Stimulated activated CD8-positive, alpha-beta memory T cell treated with anti-CD3 and anti-CD28 coated beads, Interleukin-15, amount 100 ng/mL, for 24 hours (primary cell): ENCODE measurements around the gene GRIK2.

Source experiments
- DNase-seq: peaks from one replicate; pipeline ENCODE4 v3.0.0-alpha.2; 2020; ENCODE audit warnings: low read depth

Gene GRIK2

GRCh38 chr6:101539510-101540245, 146.2 kb downstream of the GRIK2 start:
- DNase-seq, result no peak

DNA sequence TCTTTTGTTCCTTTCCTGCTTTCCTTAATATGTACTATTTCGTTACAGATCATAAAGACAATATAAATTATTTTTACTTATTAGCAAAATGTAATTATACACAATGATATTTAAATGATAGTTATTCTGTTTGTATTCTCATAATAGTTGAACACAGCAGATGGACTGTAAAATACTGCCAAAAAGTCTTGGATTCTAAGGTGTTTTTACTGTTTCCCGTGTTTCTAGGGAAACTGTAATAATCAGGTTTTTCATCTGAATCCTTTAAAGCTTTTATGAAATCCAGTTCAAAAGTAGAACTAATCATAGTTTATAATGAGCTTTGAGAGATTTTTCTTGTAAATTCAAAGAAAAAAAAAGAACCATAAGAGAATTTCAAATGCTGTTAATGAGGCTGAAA, 148.4 kb downstream of the GRIK2 start:
- DNase-seq, result no peak

DNA sequence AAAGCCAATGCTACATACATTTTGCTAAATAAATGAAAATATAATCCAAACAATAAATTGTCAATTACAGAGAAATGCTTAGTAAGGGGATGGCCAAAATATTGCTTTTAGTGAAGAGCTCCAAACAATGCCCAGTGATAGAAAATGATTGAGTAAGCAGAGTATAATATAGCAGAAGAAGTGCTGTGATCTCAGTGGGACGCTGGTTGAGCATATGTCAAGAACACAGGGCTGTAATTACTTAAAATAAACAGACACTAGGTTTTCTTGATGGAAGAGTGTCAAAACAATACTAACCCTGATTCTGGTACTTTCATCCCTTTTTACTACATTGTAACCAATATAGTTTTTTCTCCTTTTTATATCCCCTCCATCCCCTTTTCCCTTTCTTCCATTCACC, 150.3 kb downstream of the GRIK2 start:
- no peak for DNase-seq

GRCh38 chr6:101544286-101544685, 150.8 kb downstream of the GRIK2 start:
- no peak for DNase-seq

DNA sequence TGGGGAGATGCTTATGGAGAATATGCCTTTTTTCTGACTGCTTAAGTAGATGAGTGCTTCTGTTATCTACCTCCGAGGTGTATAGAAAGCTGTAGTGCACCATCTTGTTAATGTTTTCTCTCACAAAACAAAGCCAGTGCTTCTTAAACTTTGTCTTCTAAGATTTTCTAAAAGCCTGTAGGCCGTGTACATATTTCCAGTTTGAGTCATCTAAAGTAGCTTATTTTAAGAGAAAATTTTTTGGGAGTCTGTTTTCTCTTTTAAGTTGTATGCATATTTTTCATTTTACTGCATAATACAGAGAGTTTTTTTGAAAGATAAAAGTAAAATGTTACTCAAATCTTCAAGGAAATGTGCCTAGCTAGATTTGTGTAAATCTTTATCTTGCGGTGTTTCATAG, 151.7 kb downstream of the GRIK2 start:
- DNase-seq, result no peak

DNA sequence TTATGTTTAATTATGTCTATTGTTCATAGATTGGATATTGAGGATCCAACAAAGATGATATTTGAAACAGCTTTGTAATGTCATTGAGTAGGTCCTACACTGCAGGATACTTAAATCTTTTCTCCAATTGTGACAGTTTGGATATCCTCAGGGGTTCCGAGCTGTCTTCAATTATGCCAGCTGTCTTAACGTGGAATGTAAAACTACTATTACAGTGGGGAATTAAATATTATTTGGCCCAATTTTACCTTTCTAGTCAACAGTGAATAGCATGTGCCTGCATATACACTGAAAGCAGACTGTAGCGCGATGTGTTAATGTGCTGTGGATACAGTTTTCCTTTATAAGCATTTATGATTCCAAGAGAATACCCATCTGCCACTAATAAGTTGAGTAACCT, 156.9 kb downstream of the GRIK2 start:
- no peak for DNase-seq

GRCh38 chr6:101554231-101554630, 160.7 kb downstream of the GRIK2 start:
- no peak for DNase-seq

- DNase-seq, result no peak
These were observed 165.2 kb downstream of the GRIK2 start for GRCh38 chr6:101558712-101559111.

DNA sequence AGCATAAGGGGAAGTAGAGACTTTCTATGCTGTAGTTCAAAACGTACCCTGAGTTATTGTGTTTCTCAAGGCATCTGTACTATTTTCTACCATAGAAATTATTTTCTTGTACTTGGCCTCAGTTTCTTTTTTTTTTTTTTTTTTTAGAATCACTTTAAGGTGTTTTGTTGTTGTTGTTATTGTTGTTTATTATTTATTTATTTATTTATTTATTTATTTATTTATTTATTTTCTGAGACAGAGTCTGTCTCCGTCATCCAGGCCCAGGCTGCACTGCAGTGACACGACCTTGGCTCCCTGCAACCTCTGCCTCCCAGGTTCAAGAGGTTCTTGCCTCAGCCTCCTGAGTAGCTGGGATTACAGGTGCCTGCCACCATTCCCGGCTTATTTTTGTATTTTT, 179.1 kb downstream of the GRIK2 start:
- DNase-seq, result no peak

DNA sequence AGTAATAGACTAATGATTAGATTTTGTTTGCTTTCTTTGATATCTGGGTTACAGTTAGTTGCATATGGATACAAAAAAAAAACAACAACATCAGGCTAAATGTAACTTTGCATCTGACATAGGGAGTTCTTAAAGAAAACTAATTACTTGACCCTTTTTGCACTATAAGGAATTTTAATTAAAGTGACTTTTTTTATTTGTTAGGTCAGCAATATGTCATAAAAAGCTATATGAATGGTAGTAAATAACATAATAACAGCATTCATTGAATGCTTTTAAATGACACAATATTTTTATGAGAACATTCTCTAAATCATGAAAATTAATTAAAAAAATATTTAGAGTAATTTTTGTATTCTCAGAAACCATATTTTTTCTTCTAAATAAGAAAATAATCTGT, 183.6 kb downstream of the GRIK2 start:
- DNase-seq, result no peak

DNA sequence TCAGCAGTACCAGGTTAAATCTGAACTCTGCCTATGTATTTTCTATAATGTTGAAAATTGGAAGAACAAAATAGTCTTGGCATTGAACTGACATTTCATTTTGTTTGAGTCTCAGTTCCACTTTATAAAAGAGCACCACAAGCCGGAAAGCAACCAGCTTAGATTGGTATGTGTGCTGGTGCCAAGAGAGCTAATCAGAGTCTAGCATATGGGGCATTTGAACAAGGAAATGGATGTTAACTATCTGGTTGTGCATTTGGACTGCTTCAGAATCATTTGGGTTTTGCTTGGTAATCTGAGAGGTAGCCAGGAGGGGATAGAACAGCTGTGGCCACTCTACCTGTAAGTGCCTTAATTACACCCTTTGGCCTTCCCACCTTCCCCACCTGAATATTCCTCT, 184.8 kb downstream of the GRIK2 start:
- no peak for DNase-seq

GRCh38 chr6:101582792-101583191, 189.3 kb downstream of the GRIK2 start:
- no peak for DNase-seq

GRCh38 chr6:101585501-101585900, 192.0 kb downstream of the GRIK2 start:
- no peak for DNase-seq

GRCh38 chr6:101588343-101588742, 194.8 kb downstream of the GRIK2 start:
- DNase-seq, result no peak

- DNase-seq, result no peak
These were observed 201.8 kb downstream of the GRIK2 start for GRCh38 chr6:101595276-101595675.

GRCh38 chr6:101597693-101598092, 204.2 kb downstream of the GRIK2 start:
- DNase-seq, result no peak

DNA sequence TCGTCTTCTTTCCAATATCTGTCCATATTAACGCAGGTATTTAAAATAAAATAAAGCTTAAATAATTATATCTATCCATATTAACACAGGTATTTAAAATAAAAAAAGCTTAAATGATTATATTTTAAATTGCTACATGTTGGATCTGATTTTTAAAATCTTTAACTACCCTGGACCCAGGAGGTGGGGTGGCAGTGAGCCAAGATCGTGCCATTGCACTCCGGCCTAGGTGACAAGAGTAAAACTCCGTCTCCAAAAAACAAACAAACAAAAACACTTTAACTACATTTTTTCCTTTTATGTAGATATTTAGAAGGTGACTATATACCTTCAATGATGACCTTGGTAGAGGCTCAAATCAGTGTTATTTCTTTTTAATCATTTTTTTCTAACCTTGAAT, 211.9 kb downstream of the GRIK2 start:
- DNase-seq, result no peak

GRCh38 chr6:101605874-101606273, 212.4 kb downstream of the GRIK2 start:
- DNase-seq, result no peak

DNA sequence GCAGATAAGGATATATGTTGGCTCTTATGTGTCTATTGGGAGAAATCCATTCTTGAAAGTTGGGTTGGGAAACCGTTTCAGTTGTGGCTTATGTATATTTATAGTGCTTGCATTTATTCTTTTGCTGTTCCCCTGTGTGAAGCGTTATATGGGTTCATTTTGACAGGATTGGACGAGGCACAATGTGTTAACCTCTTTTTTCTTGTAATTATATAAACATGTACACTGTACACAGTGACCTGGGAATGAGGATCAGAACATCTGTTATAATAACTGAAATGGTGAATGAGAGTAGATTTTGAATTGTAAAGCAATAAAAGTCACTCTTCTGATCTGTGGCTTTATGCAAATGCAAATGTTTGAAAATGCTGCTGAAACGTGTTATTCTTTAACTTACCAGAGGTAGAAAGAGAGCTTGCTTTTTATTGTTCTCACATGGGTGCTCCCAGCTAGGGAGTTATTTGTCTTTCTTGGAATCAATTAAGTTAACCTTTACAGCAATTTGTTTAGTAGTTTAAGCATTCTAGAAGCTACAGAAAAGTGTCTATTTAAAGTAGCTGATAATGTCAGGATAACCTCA, 213.7 kb downstream of the GRIK2 start:
- no peak for DNase-seq

GRCh38 chr6:101608703-101609102, 215.2 kb downstream of the GRIK2 start:
- no peak for DNase-seq

DNA sequence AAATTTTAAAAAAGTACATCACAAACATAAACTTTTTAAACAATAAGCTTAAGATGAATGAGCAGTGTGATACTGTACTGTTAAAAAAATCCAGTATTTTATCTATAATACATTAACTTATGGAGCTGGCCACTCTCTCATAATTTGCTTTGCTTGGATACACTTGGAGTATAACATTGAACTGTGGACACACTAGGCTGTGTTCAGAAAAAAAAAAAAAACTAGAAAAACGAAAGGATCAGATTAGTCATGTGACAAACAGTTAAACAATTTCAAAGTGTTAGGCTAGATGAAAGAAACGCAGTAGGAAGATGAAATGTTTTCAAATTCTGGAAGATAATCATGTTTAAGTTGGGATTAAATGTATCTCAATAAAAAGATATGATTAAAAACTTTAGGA, 220.0 kb downstream of the GRIK2 start:
- DNase-seq, result no peak

- no peak for DNase-seq
These were observed 221.3 kb downstream of the GRIK2 start for GRCh38 chr6:101614774-101615173.

DNA sequence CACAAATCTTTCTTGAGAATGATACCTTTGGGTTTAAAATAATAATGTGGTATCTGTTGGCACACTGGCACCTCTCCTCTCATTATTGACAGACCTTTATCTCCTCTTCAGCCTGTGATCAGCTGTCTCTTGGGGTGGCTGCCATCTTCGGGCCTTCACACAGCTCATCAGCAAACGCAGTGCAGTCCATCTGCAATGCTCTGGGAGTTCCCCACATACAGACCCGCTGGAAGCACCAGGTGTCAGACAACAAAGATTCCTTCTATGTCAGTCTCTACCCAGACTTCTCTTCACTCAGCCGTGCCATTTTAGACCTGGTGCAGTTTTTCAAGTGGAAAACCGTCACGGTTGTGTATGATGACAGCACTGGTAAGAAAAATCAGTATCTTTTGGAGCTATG, 232.8 kb downstream of the GRIK2 start:
- DNase-seq, result no peak

DNA sequence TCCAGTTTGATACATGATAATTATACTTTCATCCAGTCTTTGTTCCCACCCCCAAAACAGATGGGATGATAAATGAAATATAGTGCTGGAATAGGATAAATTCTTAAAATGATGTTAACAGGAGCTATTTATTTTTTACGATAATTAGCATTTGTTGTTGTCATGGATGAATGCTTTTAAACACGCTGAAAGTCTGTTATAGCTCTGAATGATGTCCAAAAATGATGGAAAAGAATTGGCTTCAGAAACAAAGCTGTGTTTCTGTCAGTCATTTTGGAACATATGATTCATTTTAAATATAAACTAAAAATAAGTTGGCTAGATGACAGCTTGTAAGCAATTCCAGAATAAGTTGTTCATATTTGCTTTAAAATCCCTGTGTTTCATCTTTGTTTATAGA, 237.4 kb downstream of the GRIK2 start:
- DNase-seq, result no peak
